ENCODE measurements around the gene LCN15. TPM values are rescaled to one million over a fixed set of nuclear protein-coding genes. Genes with fewer than 3 reads are reported as not detected.
A peak's percentile ranks its signal among the peaks of the same experiment; 100 is the strongest.
"Not testable (repeated sequence)": the region's sequence is repeated elsewhere in the genome, so short reads cannot be mapped to it uniquely, and the experiment has no call there.

Gene LCN15
- total RNA-seq, 2 experiments from 2014 or later = not detected

DNA sequence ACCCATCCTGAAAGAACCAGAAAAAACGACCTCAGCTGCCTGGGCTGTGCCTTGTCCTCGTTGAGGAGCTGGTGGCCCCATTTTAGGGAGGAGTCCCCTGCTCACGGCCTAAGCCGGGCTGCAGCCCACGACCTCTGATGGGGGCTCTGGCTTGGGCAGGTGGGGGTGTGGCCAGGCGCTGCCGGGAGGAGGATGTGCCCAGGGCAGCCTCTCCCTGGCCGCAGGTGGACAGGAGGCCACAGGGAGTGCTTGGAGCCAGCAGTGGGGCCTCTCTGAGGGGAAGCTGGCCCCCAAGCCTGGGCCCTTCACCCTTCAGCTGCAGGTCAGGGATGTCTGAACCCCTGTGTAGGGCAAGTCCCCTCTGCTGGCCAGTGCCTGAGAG, 49.4 kb downstream of the LCN15 start:
- no peak for DNase-seq
- H3K27ac Mint-ChIP-seq = no peak overlapping the region
- H3K27me3 Mint-ChIP-seq = peaks cover 26% of the 10 kb centered on the region
- POLR2A ChIA-PET = no interaction called here
- H3K4me3 Mint-ChIP-seq = no peak overlapping the region
- no peaks in the 10 kb centered on the region for H3K9me3 Mint-ChIP-seq
- peaks cover 3% of the 10 kb centered on the region for H3K4me1 Mint-ChIP-seq
- H3K36me3 Mint-ChIP-seq (ENCODE audit: low read depth) = no peaks in the 10 kb centered on the region
- CTCF ChIA-PET = interaction anchor here (0.9 to 4.5 kb wide), 3 partner anchors 14 to 43 kb away, joined by 3 to 44 read pairs (median 4); no protein-coding TSS in a partner anchor

DNA sequence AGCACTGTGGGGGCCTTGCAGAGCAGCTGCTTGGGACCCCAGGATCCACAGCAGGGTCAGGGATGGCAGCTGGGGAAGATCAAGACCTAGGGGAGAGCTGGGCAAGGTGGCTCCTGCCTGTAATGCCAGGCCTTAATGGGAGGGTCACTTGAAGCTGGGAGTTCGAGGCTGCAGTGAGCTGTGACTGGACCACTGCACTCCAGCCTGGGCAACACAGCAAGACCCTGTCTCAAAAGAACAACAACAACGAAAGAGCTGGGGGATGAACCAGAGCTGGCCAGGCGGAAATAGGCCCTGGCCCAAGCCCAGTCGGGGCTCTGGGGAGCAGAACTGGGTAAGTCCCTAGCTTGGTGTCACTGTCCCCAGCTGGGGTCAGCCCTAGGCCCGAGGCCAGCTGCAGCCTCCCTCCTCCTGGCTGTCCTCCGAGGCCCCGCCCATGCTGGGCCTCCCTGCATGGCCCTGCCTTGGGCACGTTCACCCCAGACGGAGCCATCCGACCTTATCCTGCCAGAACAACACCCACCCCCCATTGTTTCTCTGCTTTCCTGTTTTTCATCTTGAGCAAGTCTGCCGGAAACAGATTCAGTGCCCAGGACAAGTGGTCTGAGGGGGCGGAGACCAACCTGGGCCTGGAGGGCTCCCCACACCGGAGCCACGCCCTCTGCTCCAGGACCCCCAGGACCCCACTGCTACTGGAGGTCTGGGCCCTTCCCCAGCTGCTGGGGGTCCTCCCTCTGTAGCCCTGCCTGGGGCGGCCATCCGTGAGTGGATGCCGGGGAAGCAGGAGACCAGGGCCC, 50.0 kb downstream of the LCN15 start:
- H3K27ac Mint-ChIP-seq = no peak overlapping the region
- no peaks in the 10 kb centered on the region for H3K9me3 Mint-ChIP-seq
- POLR2A ChIA-PET = no interaction called here
- CTCF ChIA-PET = interaction anchor here (0.7 to 4.5 kb wide), 6 partner anchors 8 to 227 kb away, joined by 3 to 44 read pairs (median 4); partner anchors contain the start of gene AJM1
- no peak for DNase-seq
- no peak overlapping the region for H3K4me3 Mint-ChIP-seq
- H3K27me3 Mint-ChIP-seq = peaks cover 26% of the 10 kb centered on the region
- H3K36me3 Mint-ChIP-seq (ENCODE audit: low read depth) = no peaks in the 10 kb centered on the region
- peaks cover 3% of the 10 kb centered on the region for H3K4me1 Mint-ChIP-seq

DNA sequence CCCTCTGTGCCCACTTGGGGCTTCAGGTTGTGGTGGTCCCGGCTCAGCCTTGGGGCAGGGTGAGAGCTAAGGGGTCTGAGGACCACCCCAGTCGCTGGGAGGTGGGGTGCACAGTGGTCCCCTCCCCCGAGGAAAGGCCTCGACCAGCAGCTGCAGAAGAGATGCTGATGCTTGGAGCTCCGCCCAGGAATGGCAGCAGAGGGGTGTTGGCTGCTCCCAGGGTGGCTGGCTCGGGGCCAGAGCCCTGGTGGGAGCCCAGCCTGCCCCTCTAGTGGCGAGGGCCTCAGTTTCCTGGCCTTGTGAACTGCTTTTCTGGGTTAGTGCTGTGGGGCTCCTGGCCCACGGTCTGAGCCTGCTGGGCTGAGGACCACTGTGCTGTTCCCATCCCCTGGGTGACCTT, 50.8 kb downstream of the LCN15 start:
- Mint-ChIP-seq H3K27me3 (peaks cover 26% of the 10 kb centered on the region), H3K36me3 (ENCODE audit: low read depth) (no peaks in the 10 kb centered on the region), H3K9me3 (no peaks in the 10 kb centered on the region), H3K4me3 (no peak overlapping the region), H3K27ac (no peak overlapping the region), H3K4me1 (peaks cover 3% of the 10 kb centered on the region)
- DNase-seq = no peak
- ChIA-PET CTCF (interaction anchor here (1.0 to 4.5 kb wide), 4 partner anchors 9 to 226 kb away, joined by 3 to 44 read pairs (median 4); partner anchors contain the start of gene AJM1), POLR2A (no interaction called here)

DNA sequence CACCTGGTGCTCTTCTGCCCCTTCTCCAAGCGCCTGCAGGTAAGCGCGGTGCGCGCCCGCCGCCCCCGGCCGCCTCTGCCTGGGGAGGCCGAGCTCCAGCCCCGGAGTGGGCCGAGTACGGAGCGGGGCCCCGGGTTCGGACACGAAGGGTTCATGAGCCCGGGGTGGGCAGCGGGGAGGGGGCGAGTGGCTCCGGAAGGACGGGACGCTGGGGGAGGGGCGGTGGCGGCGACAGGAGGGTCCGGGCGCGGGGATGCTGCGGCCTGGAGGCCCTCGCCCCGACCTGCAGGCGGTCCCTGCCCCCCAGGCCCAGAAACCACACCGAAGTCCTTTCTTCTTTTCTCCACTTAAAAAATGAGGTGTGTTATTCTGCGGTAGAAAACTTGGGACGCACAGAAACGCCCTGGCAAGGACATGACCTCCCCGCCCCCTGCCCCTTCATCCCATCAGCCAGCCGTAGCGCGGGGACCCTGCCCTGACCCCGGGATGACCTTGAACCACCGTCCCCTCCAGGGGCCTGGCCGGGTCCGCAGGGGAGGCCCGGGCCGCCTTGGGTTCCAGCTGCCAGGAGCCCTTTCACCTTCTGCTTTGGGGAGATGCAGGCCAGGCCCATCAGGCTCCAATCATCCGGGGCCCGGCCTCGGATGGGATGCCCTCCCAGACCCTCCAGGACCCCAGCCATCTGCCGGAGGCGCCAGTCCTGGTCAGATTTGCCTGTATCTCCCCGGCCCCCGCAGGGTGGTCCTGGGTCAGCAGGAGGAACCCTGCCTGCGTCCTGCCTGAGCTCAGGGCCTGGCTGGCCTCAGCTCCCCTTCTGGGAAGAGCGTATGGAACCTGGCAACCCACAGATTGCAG, 51.4 kb downstream of the LCN15 start:
- H3K4me1 Mint-ChIP-seq = peaks cover 3% of the 10 kb centered on the region
- DNase-seq = no peak
- no peaks in the 10 kb centered on the region for H3K36me3 Mint-ChIP-seq (ENCODE audit: low read depth)
- CTCF ChIA-PET = interaction anchor here (0.6 to 4.5 kb wide), 4 partner anchors 9 to 225 kb away, joined by 3 to 44 read pairs (median 4); no protein-coding TSS in a partner anchor
- H3K9me3 Mint-ChIP-seq = no peaks in the 10 kb centered on the region
- POLR2A ChIA-PET = no interaction called here
- H3K27me3 Mint-ChIP-seq = peaks cover 26% of the 10 kb centered on the region
- H3K4me3 Mint-ChIP-seq = no peak overlapping the region
- no peak overlapping the region for H3K27ac Mint-ChIP-seq

DNA sequence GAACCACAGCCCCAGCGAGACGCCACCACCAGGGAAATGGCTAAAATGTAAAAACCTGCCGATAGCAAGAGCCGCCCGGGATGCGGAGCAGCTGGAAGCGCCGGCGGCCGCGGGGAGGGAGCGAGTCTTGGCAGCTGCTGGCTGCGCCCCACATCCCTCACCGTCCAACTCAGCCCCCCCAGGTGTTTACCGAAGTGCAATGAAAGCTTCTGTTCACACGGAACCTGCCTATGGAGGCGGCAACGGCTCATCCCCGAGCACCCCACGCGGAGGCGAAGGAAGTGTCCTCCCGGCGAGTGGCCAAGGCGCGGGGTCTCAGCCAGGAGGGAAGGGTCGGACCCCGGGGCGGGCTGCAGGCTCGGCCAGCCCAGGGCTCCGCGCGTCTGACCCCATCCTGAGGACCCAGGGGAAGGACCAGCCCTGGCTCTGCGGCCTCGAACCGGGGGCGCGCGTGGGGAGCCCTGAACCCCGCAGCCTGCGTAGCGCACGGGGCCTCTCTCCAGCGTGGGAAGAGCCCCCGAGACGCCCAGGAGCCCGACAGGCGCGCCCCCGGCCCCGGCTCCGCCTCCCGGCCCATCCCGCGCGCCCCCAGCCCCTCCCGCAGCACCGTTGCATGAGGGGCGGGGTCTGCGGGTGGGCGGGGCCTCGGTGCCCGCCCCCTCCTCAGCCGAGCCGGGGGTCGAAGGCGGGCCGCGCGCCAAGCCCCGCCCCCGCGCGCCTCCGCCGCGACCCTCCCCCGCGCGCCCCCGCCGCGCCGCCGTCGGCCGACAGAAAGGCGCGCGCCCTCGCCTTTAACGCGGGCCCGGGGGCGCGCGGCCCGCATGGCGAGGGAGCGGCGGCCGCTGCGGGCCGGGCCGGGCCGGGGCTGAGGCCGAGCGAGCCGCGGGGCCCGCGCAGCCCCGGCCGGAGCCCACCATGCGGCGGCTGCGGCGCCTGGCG, 52.3 kb downstream of the LCN15 start, which contains the start of gene DIPK1B:
Gene DIPK1B, plus strand, starts transcription at position 822 of the 939 bp plus-strand sequence. Its CDS starts 94 bp downstream, at position 916.
- H3K27me3 Mint-ChIP-seq = peaks cover 26% of the 10 kb centered on the region
- no peak within 1 kb of the TSS for H3K27ac Mint-ChIP-seq
- peak within 1 kb of the TSS; percentile 25 for H3K4me3 Mint-ChIP-seq
- peaks cover 3% of the 10 kb centered on the region for H3K4me1 Mint-ChIP-seq
- CTCF ChIA-PET = interaction anchor here (0.6 kb wide), 1 partner anchor 13 kb away, joined by 4 read pairs; no protein-coding TSS in a partner anchor
- no peaks in the 10 kb centered on the region for H3K9me3 Mint-ChIP-seq
- POLR2A ChIA-PET = no interaction called here
- H3K36me3 Mint-ChIP-seq (ENCODE audit: low read depth) = no peaks in the 10 kb centered on the region
- DNase-seq = no peak

DNA sequence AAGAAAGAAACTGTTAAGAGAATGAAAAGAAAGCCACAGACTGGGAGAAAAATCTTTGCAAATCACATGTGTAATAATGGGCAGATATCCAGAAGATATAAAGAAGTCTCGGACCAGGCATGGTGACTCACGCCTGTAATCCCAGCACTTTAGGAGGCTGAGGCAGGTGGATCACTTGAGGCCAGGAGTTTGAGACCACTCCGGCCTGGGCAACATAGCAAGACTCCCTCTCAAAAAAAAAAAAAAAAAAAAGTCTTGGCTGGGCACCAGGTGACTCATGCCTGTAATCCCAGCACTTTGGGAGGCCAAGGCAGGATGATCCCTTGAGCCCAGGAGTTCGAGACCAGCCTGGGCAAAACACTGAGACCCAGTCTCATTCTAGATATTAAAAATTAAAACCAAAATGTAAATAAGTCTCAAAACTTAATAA, 53.1 kb downstream of the LCN15 start:
- H3K27ac Mint-ChIP-seq; H3K4me3 Mint-ChIP-seq; H3K9me3 Mint-ChIP-seq; DNase-seq; H3K4me1 Mint-ChIP-seq; H3K36me3 Mint-ChIP-seq (ENCODE audit: low read depth); POLR2A ChIA-PET: not testable (repeated sequence)
- peaks cover 26% of the 10 kb centered on the region for H3K27me3 Mint-ChIP-seq
- CTCF ChIA-PET = interaction anchor here (0.7 kb wide), 1 partner anchor 82 kb away, joined by 3 read pairs; no protein-coding TSS in a partner anchor

DNA sequence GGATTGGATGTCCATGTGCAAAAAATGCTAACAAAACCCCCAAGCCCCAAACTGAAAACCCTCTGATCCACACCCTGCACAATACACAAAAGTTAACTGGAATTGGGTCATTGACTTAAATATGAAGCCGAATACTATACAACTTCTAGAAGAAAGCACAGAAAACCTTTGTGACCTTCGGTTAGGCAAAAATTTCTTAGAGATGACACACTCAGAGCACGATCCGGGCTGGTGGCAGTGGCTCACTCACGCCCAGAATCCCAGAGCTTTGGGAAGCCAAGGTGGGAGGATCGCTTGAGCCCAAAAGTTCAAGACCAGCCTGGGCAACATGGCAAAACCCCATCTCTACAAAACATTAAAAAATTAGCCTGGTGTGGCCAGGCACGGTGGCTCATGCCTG, 53.8 kb downstream of the LCN15 start:
- H3K4me1 Mint-ChIP-seq = peaks cover 3% of the 10 kb centered on the region
- DNase-seq = no peak
- H3K27ac Mint-ChIP-seq = no peak overlapping the region
- H3K27me3 Mint-ChIP-seq = peaks cover 24% of the 10 kb centered on the region
- no peaks in the 10 kb centered on the region for H3K36me3 Mint-ChIP-seq (ENCODE audit: low read depth)
- H3K9me3 Mint-ChIP-seq = no peaks in the 10 kb centered on the region
- CTCF ChIA-PET = interaction anchor here (0.7 kb wide), 1 partner anchor 83 kb away, joined by 3 read pairs; no protein-coding TSS in a partner anchor
- no peak overlapping the region for H3K4me3 Mint-ChIP-seq
- POLR2A ChIA-PET = no interaction called here

Small RNA genes within 50 kb of the gene (microRNA-seq; reads per million reads assigned to microRNA genes)
- gene MIR6722 (ENCODE audit: borderline microRNAs expressed, borderline replicate concordance) = not detected

Other genes with a start within 250 kb of the LCN15 start
- 10 to 100 TPM; 73.6 to 74.4 TPM for gene NOTCH1, start 218.5 kb downstream of the LCN15 start, total RNA-seq
- gene EGFL7, start 101.6 kb downstream of the LCN15 start, total RNA-seq = under 1 TPM; 0.22 to 0.31 TPM
- 10 to 100 TPM; 15.0 to 17.0 TPM for gene AGPAT2, start 77.1 kb downstream of the LCN15 start, total RNA-seq
- gene DIPK1B, start 51.9 kb downstream of the LCN15 start, total RNA-seq = not detected
- not detected for gene LCN10, start 21.6 kb downstream of the LCN15 start, total RNA-seq
- not detected for gene LCN6, start 16.0 kb downstream of the LCN15 start, total RNA-seq
- not detected for gene LCN8, start 6.3 kb downstream of the LCN15 start, total RNA-seq
- 10 to 100 TPM; 28.5 to 38.5 TPM for gene TMEM141, start 26.8 kb upstream of the LCN15 start, total RNA-seq
- 1 to 10 TPM in 1 of 2 experiments, under 1 TPM in 1; 0.97 to 1.1 TPM for gene CCDC183, start 31.8 kb upstream of the LCN15 start, total RNA-seq
- gene RABL6, start 43.4 kb upstream of the LCN15 start, total RNA-seq = 100 to 1,000 TPM in 1 of 2 experiments, 10 to 100 TPM in 1; 95.5 to 109 TPM
- 1 to 10 TPM; 4.0 to 4.1 TPM for gene AJM1, start 78.0 kb upstream of the LCN15 start, total RNA-seq
- 10 to 100 TPM; 90.1 to 99.4 TPM for gene PHPT1, start 84.9 kb upstream of the LCN15 start, total RNA-seq
- gene MAMDC4, start 87.8 kb upstream of the LCN15 start, total RNA-seq = 10 to 100 TPM; 12.4 to 14.4 TPM
- 100 to 1,000 TPM; 290 to 291 TPM for gene EDF1, start 101.8 kb upstream of the LCN15 start, total RNA-seq
- 10 to 100 TPM; 39.4 to 49.4 TPM for gene TRAF2, start 122.0 kb upstream of the LCN15 start, total RNA-seq
- gene FBXW5, start 180.2 kb upstream of the LCN15 start, total RNA-seq = 100 to 1,000 TPM; 116 to 123 TPM
- gene C8G, start 180.7 kb upstream of the LCN15 start, total RNA-seq = 1 to 10 TPM in 1 of 2 experiments, under 1 TPM in 1; 0.85 to 1.8 TPM
- 1 to 10 TPM; 3.1 to 3.5 TPM for gene LCN12, start 187.8 kb upstream of the LCN15 start, total RNA-seq
- gene PTGDS, start 213.0 kb upstream of the LCN15 start, total RNA-seq = 10 to 100 TPM; 22.1 to 24.0 TPM
- gene LCNL1, start 218.5 kb upstream of the LCN15 start, total RNA-seq = under 1 TPM; 0.48 to 0.67 TPM
- gene PAXX, start 227.9 kb upstream of the LCN15 start, total RNA-seq = 10 to 100 TPM; 80.2 to 98.4 TPM
- 1 to 10 TPM; 2.6 to 4.4 TPM for gene CLIC3, start 232.1 kb upstream of the LCN15 start, total RNA-seq

Data from activated CD4-positive, alpha-beta T cell treated with anti-CD3 and anti-CD28 coated beads, Interleukin-2, amount 10 ng/mL, durations not matched to agents 7 days and 5 days (primary cell).